ENCODE data around the gene WDR73.

Gene WDR73

DNA sequence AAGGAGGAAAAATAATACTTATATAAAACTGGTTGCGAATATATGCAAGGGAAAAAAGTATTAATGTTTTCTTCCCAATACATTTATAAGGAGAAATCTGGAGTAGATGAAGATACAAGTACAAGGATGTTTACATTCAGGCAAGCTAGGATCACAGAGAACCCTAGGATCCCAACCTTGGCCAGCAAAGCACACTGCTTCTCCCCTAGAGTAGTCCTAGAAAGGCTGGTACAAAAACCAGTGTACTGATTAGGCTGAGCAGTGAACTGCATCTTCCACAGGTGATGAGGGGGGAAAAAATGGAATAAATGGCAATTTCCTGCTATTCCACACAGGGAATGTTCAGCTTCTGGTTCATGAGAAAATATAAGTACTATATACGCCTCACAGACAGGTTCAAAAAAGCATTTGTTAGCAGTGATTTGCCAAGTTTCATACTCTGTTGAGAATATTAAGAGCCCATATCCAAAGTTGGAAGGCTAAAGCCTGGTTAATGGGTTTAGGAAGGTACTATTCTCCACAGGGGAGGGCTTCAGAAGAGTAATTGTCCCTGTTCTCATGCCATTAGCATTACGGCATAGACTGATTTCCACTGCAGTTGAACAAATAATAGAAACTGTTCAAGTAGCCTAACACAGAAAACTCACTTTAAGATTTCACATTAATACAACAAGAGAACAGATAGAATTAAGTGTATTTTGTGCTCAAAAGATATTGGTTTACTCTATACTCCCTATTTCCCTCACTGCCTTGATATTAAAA lies 14.3 kb upstream of the WDR73 start:
- Histone ChIP-seq H3K36me3 (ENCODE audit: low read depth) (peaks cover 67% of the 10 kb centered on the region), H3K9me3 (ENCODE audit: severe bottlenecking) (no peaks in the 10 kb centered on the region), H3K4me3 (ENCODE audit: severe bottlenecking) (no peak overlapping the region), H3K4me1 (ENCODE audit: insufficient read depth, poor library complexity, severe bottlenecking) (no peaks in the 10 kb centered on the region), H3K27me3 (ENCODE audit: insufficient read depth, poor library complexity, severe bottlenecking) (no peaks in the 10 kb centered on the region), H3K27ac (ENCODE audit: poor library complexity, severe bottlenecking) (no peak overlapping the region)
- no peak for DNase-seq (ENCODE audit: low spot score)
- TF ChIP-seq CTCF (IDR thresholded peaks at IDR 0.05; ENCODE audit: poor library complexity, severe bottlenecking) = no peak
- no peak for ATAC-seq (ENCODE audit: low read depth)

DNA sequence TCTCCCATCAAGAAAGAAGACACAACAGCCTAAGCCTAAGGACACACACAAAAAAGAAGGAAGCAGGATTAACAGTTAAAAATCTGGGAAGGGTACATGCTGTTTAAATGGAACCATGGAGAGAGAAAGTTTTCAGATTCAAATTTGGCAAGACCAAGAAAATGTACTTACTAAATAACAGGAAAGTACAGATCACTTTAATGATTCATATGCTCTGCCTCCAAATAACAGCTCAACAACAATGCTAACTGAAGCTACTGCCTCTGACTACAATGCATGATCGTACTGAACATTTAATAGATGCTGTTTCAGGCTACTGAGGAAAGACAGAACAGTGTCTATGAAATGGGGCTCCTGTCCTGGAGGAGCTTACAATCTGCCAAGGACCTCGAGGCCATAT lies 12.3 kb upstream of the WDR73 start:
- no peak for TF ChIP-seq CTCF (IDR thresholded peaks at IDR 0.05; ENCODE audit: poor library complexity, severe bottlenecking)
- no peaks in the 10 kb centered on the region for H3K9me3 ChIP-seq (ENCODE audit: severe bottlenecking)
- H3K4me3 ChIP-seq (ENCODE audit: severe bottlenecking) = no peak overlapping the region
- no peak for DNase-seq (ENCODE audit: low spot score)
- no peak overlapping the region for H3K27ac ChIP-seq (ENCODE audit: poor library complexity, severe bottlenecking)
- H3K27me3 ChIP-seq (ENCODE audit: insufficient read depth, poor library complexity, severe bottlenecking) = no peaks in the 10 kb centered on the region
- no peaks in the 10 kb centered on the region for H3K4me1 ChIP-seq (ENCODE audit: insufficient read depth, poor library complexity, severe bottlenecking)
- H3K36me3 ChIP-seq (ENCODE audit: low read depth) = peaks cover 59% of the 10 kb centered on the region
- no peak for ATAC-seq (ENCODE audit: low read depth)

DNA sequence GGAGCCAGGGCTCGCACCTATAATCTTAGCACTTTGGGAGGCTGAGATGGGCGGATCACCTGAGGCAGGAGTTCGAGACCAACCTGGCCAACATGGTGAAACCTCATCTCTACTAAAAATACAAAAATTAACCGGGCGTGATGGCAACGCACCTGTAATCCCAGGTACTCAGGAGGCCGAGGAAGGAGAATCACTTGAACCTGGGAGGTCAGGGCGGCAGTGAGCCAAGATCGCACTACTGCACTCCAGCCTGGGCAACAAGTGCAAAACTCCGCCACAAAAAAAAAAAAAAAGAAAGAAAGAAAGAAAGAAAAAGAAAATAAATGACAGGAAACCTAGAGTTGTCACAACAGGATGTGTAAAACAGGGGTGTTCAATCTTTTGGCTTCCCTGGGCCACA lies 6.9 kb upstream of the WDR73 start:
- H3K27me3 ChIP-seq (ENCODE audit: insufficient read depth, poor library complexity, severe bottlenecking) = no peaks in the 10 kb centered on the region
- H3K4me1 ChIP-seq (ENCODE audit: insufficient read depth, poor library complexity, severe bottlenecking) = peaks cover 3% of the 10 kb centered on the region
- H3K9me3 ChIP-seq (ENCODE audit: severe bottlenecking) = no peaks in the 10 kb centered on the region
- H3K36me3 ChIP-seq (ENCODE audit: low read depth) = peaks cover 13% of the 10 kb centered on the region
- H3K4me3 ChIP-seq (ENCODE audit: severe bottlenecking) = no peak overlapping the region
- no peak overlapping the region for H3K27ac ChIP-seq (ENCODE audit: poor library complexity, severe bottlenecking)
- DNase-seq (ENCODE audit: low spot score) = no peak
- no peak for TF ChIP-seq CTCF (IDR thresholded peaks at IDR 0.05; ENCODE audit: poor library complexity, severe bottlenecking)
- ATAC-seq (ENCODE audit: low read depth) = no peak

DNA sequence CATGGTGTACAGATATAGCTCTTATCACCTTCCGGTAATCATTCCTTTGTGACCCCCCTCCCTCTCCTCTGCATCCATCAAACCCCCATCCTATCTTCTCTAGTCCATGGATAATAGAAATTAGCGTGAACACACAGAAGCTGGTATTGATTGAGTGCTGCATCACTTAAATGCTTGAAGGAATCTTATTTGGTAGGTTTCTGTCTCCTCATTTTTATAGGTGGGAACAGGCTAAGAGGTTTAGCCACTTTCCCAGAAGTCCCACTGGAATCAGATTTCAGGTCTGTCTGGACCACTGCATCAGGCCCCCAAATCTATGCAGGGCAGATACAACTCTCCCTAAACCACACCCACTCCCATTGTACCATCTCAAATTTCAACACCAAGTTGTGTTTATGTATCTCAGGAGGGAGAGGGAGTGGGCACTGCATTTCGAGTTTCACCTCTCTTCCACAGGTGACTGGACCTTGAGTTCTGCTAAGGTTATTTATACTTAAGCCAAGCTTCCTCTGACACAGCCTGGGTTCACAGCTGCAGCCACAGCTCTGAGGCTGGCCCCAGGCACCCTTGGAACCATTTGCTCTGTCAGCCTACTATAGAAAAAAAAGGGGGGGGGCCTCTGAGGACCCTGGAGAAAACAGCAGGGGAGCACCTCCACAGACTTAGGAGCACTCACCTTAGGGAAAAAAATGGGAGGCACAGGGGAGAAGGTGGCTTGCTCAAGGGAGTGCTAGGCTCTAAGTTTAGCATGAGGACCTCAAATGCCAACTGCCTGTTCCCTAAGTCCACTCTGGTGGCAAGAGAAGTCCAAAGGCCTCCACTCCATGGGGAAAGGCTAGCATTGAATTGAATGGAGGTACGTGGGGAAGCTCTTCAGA lies 6.1 kb upstream of the WDR73 start:
- no peak overlapping the region for H3K4me3 ChIP-seq (ENCODE audit: severe bottlenecking)
- H3K36me3 ChIP-seq (ENCODE audit: low read depth) = peaks cover 5% of the 10 kb centered on the region
- H3K9me3 ChIP-seq (ENCODE audit: severe bottlenecking) = no peaks in the 10 kb centered on the region
- no peaks in the 10 kb centered on the region for H3K27me3 ChIP-seq (ENCODE audit: insufficient read depth, poor library complexity, severe bottlenecking)
- H3K27ac ChIP-seq (ENCODE audit: poor library complexity, severe bottlenecking) = no peak overlapping the region
- H3K4me1 ChIP-seq (ENCODE audit: insufficient read depth, poor library complexity, severe bottlenecking) = peaks cover 3% of the 10 kb centered on the region
- ATAC-seq (ENCODE audit: low read depth) = no peak
- TF ChIP-seq CTCF (IDR thresholded peaks at IDR 0.05; ENCODE audit: poor library complexity, severe bottlenecking) = no peak
- DNase-seq (ENCODE audit: low spot score) = no peak

Measured in RWPE2 (cell line).